Astrocyte of the spinal cord (primary cell): Measurements from ENCODE around the gene WDR13.

ENCODE experiments used
- DNase-seq: peaks from one replicate; pipeline ENCODE4 v3.0.0; 2011; ENCODE audit warnings: low read depth, low spot score
- H3K4me3 ChIP-seq: 2 replicates; pipeline ENCODE4 v1.5.1; 2011; ENCODE audit warnings: low read depth, mild to moderate bottlenecking, low read length, moderate library complexity
- in situ Hi-C: cut with HindIII; loops from 2 replicates; pipeline ENCODE4 v1.10.0; 2017; ENCODE audit warnings: low sequenced_read_pairs
- TF ChIP-seq, protein P1 (sequence below): IDR thresholded peaks from 2 replicates; pipeline ENCODE4 v1.5.1; 2012; ENCODE audit warnings: low read depth, mild to moderate bottlenecking, low read length, inconsistent platforms

Gene WDR13

DNA sequence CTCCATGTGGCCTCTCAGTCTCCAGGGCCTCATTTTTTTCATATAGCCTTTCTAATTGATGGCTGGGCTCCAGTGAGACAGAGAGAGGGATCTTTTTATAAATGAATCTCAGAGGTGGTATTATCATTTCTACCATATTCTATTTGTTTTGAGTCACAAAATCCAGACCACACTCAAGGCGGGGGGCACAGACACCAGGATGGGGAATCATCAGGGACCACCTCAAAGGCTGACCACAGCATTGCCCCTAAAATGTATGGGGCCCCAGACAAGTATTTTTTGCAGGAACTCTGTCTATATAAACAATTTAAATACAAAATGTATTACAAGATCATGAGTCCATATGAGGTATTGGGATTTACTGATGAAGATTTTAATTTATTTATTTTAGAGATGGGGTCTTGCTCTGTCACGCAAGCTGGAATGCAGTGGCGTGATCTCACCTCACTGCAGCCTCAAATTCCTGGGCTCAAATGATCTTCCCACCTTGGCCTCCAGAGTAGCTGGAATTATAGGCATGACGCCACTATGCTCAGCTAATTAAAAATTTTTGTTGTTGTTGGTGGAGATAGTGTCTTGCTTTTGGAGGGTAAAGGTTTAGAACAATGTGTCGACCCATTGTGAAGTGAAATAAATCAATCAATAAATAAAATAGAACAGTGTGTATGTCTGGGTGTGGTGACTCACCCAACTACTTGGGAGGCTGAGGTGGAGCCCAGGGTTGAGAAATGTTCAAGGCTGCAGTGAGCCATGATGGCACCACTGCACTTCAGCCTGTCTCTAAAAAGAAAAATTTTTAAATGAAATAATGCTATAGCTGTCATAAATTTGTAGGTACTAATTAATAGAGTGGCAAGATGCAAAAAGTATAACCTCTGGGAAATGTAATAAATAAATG lies 29.4 kb downstream of the WDR13 start:
- TF ChIP-seq, protein P1, sequence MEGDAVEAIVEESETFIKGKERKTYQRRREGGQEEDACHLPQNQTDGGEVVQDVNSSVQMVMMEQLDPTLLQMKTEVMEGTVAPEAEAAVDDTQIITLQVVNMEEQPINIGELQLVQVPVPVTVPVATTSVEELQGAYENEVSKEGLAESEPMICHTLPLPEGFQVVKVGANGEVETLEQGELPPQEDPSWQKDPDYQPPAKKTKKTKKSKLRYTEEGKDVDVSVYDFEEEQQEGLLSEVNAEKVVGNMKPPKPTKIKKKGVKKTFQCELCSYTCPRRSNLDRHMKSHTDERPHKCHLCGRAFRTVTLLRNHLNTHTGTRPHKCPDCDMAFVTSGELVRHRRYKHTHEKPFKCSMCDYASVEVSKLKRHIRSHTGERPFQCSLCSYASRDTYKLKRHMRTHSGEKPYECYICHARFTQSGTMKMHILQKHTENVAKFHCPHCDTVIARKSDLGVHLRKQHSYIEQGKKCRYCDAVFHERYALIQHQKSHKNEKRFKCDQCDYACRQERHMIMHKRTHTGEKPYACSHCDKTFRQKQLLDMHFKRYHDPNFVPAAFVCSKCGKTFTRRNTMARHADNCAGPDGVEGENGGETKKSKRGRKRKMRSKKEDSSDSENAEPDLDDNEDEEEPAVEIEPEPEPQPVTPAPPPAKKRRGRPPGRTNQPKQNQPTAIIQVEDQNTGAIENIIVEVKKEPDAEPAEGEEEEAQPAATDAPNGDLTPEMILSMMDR, result no peak
- in situ Hi-C loops, result no loop called here
- no peak for DNase-seq

DNA sequence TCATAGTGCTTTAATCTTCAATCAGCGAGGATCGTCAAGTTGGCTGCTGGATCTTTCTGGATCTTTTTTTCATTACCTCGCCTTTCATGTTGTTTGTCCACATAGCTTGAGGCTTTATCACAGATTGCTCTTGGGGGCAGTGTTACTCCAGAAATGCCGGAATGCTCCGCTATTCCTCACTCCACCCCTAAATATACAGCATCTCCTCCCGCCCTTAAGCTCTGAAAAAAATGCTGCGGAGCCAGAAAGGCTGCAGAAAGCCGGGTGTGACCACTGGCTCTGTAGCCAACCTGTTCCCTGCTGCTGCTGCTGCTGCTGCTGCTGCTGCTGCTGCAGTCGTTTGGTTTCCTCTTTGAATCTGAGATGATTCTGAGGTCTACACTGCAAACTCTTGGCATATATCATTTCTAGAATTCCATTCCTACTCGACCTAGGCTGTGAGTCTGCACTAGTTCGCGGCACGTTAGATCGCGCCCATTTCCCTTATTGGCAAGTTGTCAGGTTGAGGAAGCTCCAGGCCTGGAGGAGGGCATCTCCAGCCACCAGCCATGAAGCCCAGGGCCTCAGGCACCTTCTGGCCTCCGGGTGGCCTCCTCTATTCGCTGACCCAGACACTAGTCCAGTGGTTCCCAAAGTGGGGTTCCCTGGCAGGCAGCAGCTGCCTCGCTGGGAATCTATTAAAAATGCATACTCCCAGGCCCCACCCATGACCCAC lies 34.2 kb downstream of the WDR13 start:
- in situ Hi-C loops, result no loop called here
- peak; percentile 92 for DNase-seq
- TF ChIP-seq, protein P1, result peak; percentile 51
- no peak overlapping the region for H3K4me3 ChIP-seq

More for the DNA sequence above, 29.4 kb downstream of the WDR13 start:
- no peak overlapping the region for H3K4me3 ChIP-seq

DNA sequence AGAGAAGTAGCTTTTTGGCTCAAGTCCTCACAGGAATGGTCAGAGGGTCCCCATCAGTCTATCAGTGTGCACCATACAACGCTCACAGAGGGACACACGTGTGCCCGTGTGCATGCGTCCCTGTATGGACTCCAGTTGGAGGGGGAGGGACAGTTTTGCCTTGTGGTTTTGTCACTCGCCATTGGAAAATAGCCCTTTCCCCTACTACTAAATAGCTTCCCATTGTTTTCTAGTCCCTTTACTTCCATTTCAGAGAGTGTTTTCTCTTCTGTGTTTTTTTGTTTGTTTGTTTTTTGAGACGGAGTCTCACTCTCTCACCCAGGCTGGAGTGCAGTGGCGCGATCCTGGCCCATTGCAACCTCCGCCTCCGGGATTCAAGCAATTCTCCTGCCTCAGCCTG lies 34.9 kb downstream of the WDR13 start:
- no peak overlapping the region for H3K4me3 ChIP-seq
- TF ChIP-seq, protein P1, result no peak
- no peak for DNase-seq
- in situ Hi-C loops, result no loop called here

DNA sequence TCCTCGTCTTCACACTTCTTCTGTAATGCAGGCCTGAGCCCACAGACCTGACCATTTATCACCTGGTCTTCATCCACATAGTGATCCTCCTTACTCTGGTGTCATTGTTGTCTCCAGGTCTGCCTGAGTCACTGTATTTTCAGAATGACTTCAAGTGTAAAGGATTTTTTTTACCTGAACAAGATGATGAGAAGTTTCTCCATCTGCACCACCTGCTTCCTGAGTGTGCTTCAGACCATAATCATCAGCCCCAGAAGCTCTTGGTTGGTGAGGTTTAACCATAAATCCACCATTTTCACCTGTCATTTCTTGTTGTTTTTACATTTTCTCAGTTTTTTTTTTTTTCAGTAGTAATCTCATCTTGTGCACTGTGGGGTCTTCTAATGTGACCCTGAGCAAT lies 39.0 kb downstream of the WDR13 start:
- in situ Hi-C loops, result no loop called here
- no peak overlapping the region for H3K4me3 ChIP-seq
- TF ChIP-seq, protein P1, result no peak
- DNase-seq, result no peak

DNA sequence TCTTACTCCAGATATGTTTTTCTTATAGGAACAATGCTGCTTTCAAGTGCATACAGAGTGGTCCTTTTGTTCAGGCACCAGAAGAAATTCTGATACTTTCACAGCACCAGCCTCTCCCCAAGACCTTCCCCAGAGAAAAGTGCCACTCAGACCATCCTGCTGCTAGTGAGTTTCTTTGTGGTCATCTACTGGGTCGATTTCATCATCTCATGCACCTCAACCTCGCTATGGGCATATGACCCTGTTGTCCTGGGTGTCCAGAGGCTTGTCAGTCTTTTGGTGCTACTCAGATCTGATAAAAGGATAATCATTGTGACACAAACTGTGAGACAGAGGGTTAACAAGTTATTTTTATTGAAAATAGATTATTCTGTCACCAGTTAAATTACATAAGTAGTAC lies 39.5 kb downstream of the WDR13 start:
- TF ChIP-seq, protein P1, result no peak
- in situ Hi-C loops, result no loop called here
- H3K4me3 ChIP-seq, result no peak overlapping the region
- DNase-seq, result no peak

DNA sequence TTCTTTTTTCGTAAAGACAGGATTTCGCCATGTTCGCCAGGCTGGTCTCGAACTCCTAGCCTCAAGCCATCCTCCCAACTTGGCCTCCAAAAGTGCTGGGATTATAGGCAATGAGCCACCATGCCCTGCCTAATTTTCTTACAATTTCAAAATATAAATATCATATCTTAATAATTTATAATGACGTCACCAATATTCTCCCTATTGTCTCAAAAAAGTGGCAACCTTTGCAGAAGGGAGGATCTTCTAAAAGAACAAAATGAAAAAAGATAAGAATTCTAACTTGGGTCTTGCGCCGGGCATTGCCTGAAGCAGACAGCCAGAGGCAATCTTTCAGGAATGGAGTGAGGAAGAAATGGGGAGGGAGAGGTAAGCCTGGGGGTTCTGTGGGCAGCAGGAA lies 48.4 kb downstream of the WDR13 start:
- no peak for DNase-seq
- in situ Hi-C loops, result no loop called here
- TF ChIP-seq, protein P1, result no peak
- no peak overlapping the region for H3K4me3 ChIP-seq
